ENCODE results near the gene ZBTB16.

GRCh38 chr11:114216796-114217180 is 157.3 kb downstream of the ZBTB16 start:
- TF ChIP-seq POLR2A (IDR thresholded peaks at IDR 0.05; ENCODE audit: low read length), result no peak
- no peak for TF ChIP-seq GATA1 (IDR thresholded peaks at IDR 0.05; ENCODE audit: low read depth, low read length)

All from erythroblast (primary cell).